ENCODE measurements around the gene AKR1C3.

DNA sequence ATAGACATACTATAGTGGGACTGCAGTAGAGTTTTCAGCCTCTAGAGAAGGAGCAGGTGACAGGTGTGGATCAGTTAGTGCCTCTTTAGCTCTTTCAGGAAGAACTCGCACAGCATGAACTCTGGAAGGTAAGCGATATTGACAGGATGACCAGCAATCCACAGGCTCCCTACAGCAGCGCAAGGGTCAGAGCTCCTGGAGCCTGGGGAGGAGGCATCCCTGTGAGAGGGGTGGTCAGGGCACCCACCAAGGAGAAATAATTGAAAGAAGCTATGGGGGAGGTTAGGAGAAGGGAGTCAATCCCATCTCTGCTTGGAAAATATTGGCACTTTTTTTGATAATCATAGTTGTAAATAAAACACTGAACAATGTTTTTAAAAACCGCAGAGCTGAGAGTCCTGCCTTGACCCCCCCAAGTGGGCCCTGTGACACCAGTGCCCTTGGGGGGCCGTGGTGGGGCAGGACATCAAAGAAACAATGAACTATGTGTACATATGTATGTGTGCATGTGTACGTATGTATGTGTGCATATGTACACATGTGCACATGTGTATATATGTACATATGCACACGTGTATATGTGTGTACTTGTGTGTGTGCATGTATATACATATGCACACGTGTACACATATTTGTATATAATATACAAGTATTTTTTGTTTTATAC is 13.8 kb downstream of the AKR1C3 start:
- TF ChIP-seq, protein P1, sequence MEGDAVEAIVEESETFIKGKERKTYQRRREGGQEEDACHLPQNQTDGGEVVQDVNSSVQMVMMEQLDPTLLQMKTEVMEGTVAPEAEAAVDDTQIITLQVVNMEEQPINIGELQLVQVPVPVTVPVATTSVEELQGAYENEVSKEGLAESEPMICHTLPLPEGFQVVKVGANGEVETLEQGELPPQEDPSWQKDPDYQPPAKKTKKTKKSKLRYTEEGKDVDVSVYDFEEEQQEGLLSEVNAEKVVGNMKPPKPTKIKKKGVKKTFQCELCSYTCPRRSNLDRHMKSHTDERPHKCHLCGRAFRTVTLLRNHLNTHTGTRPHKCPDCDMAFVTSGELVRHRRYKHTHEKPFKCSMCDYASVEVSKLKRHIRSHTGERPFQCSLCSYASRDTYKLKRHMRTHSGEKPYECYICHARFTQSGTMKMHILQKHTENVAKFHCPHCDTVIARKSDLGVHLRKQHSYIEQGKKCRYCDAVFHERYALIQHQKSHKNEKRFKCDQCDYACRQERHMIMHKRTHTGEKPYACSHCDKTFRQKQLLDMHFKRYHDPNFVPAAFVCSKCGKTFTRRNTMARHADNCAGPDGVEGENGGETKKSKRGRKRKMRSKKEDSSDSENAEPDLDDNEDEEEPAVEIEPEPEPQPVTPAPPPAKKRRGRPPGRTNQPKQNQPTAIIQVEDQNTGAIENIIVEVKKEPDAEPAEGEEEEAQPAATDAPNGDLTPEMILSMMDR (IDR thresholded peaks at IDR 0.05) = no peak
- TF ChIP-seq POLR2A (IDR thresholded peaks at IDR 0.05) = no peak
